ENCODE measurements around the gene MPEG1. TPM values are rescaled to one million over a fixed set of nuclear protein-coding genes. Genes with fewer than 3 reads are reported as not detected.

Gene MPEG1
- total RNA-seq, 4 donors from 2014 or later: 3.6 to 35.5 (median 11.4) TPM

DNA sequence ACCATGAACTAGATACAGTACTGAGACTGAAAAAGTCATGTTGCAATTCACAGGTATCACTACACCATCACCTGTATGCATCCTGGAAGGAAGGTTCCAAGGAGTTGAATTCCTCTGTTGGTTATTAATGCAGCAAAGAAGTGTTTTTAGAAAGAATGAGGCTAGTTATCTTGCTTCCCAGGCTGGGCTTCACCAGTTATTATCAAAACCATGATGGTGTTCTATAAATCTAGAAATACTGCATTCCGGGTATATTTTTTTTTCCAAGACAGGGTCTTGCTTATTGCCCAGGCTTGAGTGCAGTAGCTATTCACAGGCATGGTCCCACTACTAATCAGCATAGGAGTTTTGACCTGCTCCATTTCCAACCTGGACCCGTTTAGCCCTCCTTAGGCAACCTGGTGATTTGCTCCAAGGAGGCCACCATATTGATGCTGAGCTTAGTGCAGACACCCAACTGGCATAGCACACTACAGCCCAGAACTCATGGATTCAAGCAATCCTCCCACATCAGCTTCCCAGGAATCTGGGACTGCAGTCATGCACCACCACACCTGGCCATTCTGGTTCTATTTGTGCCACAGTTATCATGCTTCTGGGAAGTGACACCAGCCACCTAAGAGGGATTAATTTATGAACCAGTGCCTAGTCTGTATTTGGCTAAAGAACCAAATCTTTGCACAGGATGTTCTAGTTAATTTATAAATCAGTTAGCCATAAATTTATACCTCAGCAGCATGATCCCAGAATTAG lies 1.6 kb upstream of the MPEG1 start:
- H3K36me3 ChIP-seq: no peaks in the 10 kb centered on the region
- ATAC-seq: no peak
- H3K27ac ChIP-seq: no peak overlapping the region
- H3K9me3 ChIP-seq: no peaks in the 10 kb centered on the region
- H3K4me1 ChIP-seq: no peaks in the 10 kb centered on the region
- TF ChIP-seq, protein P1, sequence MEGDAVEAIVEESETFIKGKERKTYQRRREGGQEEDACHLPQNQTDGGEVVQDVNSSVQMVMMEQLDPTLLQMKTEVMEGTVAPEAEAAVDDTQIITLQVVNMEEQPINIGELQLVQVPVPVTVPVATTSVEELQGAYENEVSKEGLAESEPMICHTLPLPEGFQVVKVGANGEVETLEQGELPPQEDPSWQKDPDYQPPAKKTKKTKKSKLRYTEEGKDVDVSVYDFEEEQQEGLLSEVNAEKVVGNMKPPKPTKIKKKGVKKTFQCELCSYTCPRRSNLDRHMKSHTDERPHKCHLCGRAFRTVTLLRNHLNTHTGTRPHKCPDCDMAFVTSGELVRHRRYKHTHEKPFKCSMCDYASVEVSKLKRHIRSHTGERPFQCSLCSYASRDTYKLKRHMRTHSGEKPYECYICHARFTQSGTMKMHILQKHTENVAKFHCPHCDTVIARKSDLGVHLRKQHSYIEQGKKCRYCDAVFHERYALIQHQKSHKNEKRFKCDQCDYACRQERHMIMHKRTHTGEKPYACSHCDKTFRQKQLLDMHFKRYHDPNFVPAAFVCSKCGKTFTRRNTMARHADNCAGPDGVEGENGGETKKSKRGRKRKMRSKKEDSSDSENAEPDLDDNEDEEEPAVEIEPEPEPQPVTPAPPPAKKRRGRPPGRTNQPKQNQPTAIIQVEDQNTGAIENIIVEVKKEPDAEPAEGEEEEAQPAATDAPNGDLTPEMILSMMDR (IDR thresholded peaks at IDR 0.05): no peak
- TF ChIP-seq POLR2A (IDR thresholded peaks at IDR 0.05): no peak
- no peak for TF ChIP-seq POLR2AphosphoS5 (IDR thresholded peaks at IDR 0.05)
- no peak for TF ChIP-seq EP300 (IDR thresholded peaks at IDR 0.05)
- H3K27me3 ChIP-seq: no peaks in the 10 kb centered on the region
- no peak overlapping the region for H3K4me3 ChIP-seq
- WGBS, 2 donors (ENCODE audit: low coverage in 1 of 2): 85 to 100% methylated on average over 1 to 2 of the region's 2 CpGs

DNA sequence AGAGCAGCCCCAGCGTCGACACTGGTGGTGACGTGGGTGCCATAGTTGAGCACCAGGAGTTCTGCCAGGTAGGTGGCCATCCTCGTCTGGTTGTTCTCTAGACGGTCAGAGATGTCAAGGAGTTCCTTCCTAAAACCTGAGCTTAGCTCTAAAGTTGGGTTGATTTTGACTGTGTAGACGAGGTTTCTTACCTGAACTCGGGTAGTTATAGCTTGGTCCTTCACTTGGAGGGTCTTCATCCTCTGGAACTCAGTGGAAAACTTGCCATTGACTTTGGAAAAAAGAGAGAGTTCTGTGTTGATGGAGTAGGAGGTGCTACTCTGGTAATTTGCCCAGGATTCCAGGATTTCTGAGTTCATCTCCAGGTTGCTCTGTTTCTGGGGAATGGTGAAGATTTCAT lies 505 bp downstream of the MPEG1 start:
- WGBS, 2 donors (ENCODE audit: low coverage in 1 of 2): 58 to 90% methylated on average over 3 of the region's 7 CpGs
- Histone ChIP-seq H3K4me1 (peaks cover 0 to 10% (median 0%) of the 10 kb centered on the region in 3 donors), H3K27me3 (no peaks in the 10 kb centered on the region), H3K4me3 (peak overlapping the region in 1 of 2 donors; percentile 37), H3K9me3 (no peaks in the 10 kb centered on the region), H3K36me3 (no peaks in the 10 kb centered on the region), H3K27ac (no peak overlapping the region)
- ATAC-seq: no peak
- TF ChIP-seq EP300 (IDR thresholded peaks at IDR 0.05): no peak

DNA sequence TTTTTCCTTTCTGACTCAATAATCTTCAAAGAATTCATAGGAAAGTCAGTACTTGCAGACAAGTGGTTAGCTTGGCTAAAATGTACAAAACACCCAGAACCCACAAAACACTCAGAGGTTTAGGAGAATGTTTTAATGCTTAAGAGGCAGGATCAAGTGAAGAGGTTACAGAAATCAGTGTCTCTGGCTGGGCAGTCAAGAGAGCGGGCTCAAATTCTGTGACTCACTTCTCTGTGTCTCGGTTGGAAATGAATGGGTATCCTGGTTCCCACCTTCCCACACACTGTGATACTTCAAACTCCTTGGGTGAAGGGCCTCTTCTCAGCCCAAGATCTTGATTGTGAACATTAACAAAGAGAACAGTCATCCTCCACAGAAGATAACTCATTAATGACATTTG lies 3.8 kb downstream of the MPEG1 start:
- WGBS, 2 donors (ENCODE audit: low coverage in 1 of 2): 83 to 93% methylated on average over 2 of the region's 2 CpGs
- H3K27ac ChIP-seq: no peak overlapping the region
- no peaks in the 10 kb centered on the region for H3K9me3 ChIP-seq
- peaks cover 0 to 14% of the 10 kb centered on the region in 2 donors for H3K36me3 ChIP-seq
- H3K27me3 ChIP-seq: peaks cover 10% of the 10 kb centered on the region
- no peak for ATAC-seq
- peak overlapping the region in 1 of 2 donors; percentile 37 for H3K4me3 ChIP-seq
- peaks cover 0 to 18% (median 0%) of the 10 kb centered on the region in 3 donors for H3K4me1 ChIP-seq
- TF ChIP-seq, protein P1 (IDR thresholded peaks at IDR 0.05): no peak
- TF ChIP-seq EP300 (IDR thresholded peaks at IDR 0.05) (no peak), POLR2A (IDR thresholded peaks at IDR 0.05) (no peak), POLR2AphosphoS5 (IDR thresholded peaks at IDR 0.05) (no peak)

DNA sequence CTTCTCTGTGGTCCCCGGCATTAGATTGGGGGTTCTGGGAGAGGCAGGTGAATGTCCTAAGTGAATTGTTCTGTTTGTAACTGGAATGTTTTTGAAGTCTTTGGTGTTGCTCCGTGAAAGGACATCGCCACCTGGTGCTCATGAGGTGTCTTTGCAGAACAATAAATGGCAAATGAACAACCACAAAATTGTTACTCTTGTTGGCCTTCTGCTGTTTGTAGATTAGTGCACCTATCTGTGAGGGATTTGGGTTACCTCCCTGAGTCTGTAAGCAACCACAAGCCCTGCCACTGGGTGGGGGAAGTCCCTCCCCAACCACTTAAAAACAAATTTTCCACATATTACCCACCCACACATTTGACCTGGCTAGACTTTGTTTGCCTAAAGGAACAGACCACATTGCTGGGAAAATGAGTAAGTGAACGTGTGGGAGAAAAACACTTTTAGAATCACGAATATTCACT lies 4.7 kb downstream of the MPEG1 start:
- H3K27me3 ChIP-seq: peaks cover 10% of the 10 kb centered on the region
- peak overlapping the region in 1 of 2 donors; percentile 16 for H3K4me3 ChIP-seq
- peak; percentile 50 for ATAC-seq
- WGBS, 2 donors (ENCODE audit: low coverage in 1 of 2): 2 to 4% methylated on average over 2 to 4 of the region's 5 CpGs
- H3K27ac ChIP-seq: peak overlapping the region in 1 of 4 donors; percentile 13
- peaks cover 0 to 14% of the 10 kb centered on the region in 2 donors for H3K36me3 ChIP-seq
- H3K4me1 ChIP-seq: peaks cover 0 to 18% (median 0%) of the 10 kb centered on the region in 3 donors
- TF ChIP-seq, protein P1 (IDR thresholded peaks at IDR 0.05): peak; percentile 53 to 83 (median 72)
- no peak for TF ChIP-seq POLR2A (IDR thresholded peaks at IDR 0.05)
- no peaks in the 10 kb centered on the region for H3K9me3 ChIP-seq

DNA sequence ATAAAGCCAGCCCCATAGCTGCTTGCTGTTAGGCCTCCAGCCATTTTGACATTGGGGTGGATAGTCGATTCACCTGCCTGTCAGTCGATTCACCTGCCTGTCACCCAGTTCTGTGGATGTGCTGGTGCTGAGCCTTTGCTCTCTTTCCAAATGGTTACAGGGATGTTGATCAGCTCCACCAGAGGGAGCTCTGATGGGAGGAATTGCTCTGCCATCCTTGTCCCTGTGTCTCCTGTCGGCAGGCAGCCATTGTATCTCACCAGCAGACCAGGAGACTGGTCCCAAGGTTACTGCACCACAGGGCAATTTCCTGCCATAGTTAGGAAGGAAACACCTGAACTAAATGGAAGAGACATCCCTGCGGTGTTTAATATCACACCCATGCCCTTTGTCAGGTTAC lies 6.1 kb downstream of the MPEG1 start:
- peaks cover 0 to 14% of the 10 kb centered on the region in 2 donors for H3K36me3 ChIP-seq
- H3K4me3 ChIP-seq: no peak overlapping the region
- TF ChIP-seq POLR2AphosphoS5 (IDR thresholded peaks at IDR 0.05): no peak
- no peak for TF ChIP-seq EP300 (IDR thresholded peaks at IDR 0.05)
- TF ChIP-seq, protein P1 (IDR thresholded peaks at IDR 0.05): peak in 3 of 4 experiments; percentile 40 to 53 (median 50)
- TF ChIP-seq POLR2A (IDR thresholded peaks at IDR 0.05): no peak
- 62% methylated on average over 3 of the region's 4 CpGs; no CpG with 5 or more reads in 1 of the 2 donors for WGBS, 2 donors (ENCODE audit: low coverage in 1 of 2)
- peaks cover 10% of the 10 kb centered on the region for H3K27me3 ChIP-seq
- H3K9me3 ChIP-seq: no peaks in the 10 kb centered on the region
- H3K4me1 ChIP-seq: peaks cover 0 to 18% (median 0%) of the 10 kb centered on the region in 3 donors
- no peak overlapping the region for H3K27ac ChIP-seq
- no peak for ATAC-seq
